Measurements from ENCODE around the gene PTPN14. TPM values are rescaled to one million over a fixed set of nuclear protein-coding genes. Genes with fewer than 3 reads are reported as not detected.

The PTPN14 gene
- polyA plus RNA-seq, 4 donors = 0.45 to 6.1 (median 3.2) TPM

GRCh38 chr1:214312530-214313051 lies 238.8 kb downstream of the PTPN14 start:
- DNase-seq (no peak), FAIRE-seq (no peak)
- no peaks in the 10 kb centered on the region for H3K27me3 ChIP-seq (ENCODE audit: control insufficient read depth in 3 of 3, insufficient read depth in 3 of 3, low read length in 3 of 3)
- no peak overlapping the region for H3K4me3 ChIP-seq (ENCODE audit: low read depth in 1 of 3, low read length in 3 of 3)
- no peak overlapping the region for H3K27ac ChIP-seq (ENCODE audit: low read depth in 1 of 3, low read length in 2 of 3)
- peaks cover 0 to 12% (median 0%) of the 10 kb centered on the region in 3 donors for H3K36me3 ChIP-seq (ENCODE audit: control insufficient read depth in 3 of 3, insufficient read depth in 2 of 3, low read depth in 1 of 3, low read length in 3 of 3)
- H3K9me3 ChIP-seq (ENCODE audit: control insufficient read depth in 2 of 2, insufficient read depth in 1 of 2, low read depth in 1 of 2, low read length in 1 of 2) = no peaks in the 10 kb centered on the region
- no peaks in the 10 kb centered on the region for H3K4me1 ChIP-seq (ENCODE audit: control insufficient read depth in 3 of 3, insufficient read depth in 2 of 3, low read depth in 1 of 3, low read length in 2 of 3)
- WGBS, 3 donors = 90 to 93% (median 91%) methylated on average over 10 of the region's 10 CpGs

GRCh38 chr1:214310777-214311690 lies 240.4 kb downstream of the PTPN14 start:
- Histone ChIP-seq H3K27me3 (ENCODE audit: control insufficient read depth in 3 of 3, insufficient read depth in 3 of 3, low read length in 3 of 3) (no peaks in the 10 kb centered on the region), H3K27ac (ENCODE audit: low read depth in 1 of 3, low read length in 2 of 3) (no peak overlapping the region), H3K36me3 (ENCODE audit: control insufficient read depth in 3 of 3, insufficient read depth in 2 of 3, low read depth in 1 of 3, low read length in 3 of 3) (peaks cover 0 to 7% (median 0%) of the 10 kb centered on the region in 3 donors), H3K9me3 (ENCODE audit: control insufficient read depth in 2 of 2, insufficient read depth in 1 of 2, low read depth in 1 of 2, low read length in 1 of 2) (no peaks in the 10 kb centered on the region), H3K4me1 (ENCODE audit: control insufficient read depth in 3 of 3, insufficient read depth in 2 of 3, low read depth in 1 of 3, low read length in 2 of 3) (no peaks in the 10 kb centered on the region), H3K4me3 (ENCODE audit: low read depth in 1 of 3, low read length in 3 of 3) (no peak overlapping the region)
- DNase-seq (no peak), FAIRE-seq (no peak)
- 74 to 80% (median 75%) methylated on average over 11 of the region's 11 CpGs for WGBS, 3 donors

GRCh38 chr1:214310010-214310409 lies 241.4 kb downstream of the PTPN14 start:
- WGBS, 3 donors = 61 to 67% (median 62%) methylated on average over 3 of the region's 3 CpGs
- Histone ChIP-seq H3K27ac (ENCODE audit: low read depth in 1 of 3, low read length in 2 of 3) (no peak overlapping the region), H3K36me3 (ENCODE audit: control insufficient read depth in 3 of 3, insufficient read depth in 2 of 3, low read depth in 1 of 3, low read length in 3 of 3) (peaks cover 0 to 10% (median 0%) of the 10 kb centered on the region in 3 donors), H3K4me3 (ENCODE audit: low read depth in 1 of 3, low read length in 3 of 3) (no peak overlapping the region), H3K4me1 (ENCODE audit: control insufficient read depth in 3 of 3, insufficient read depth in 2 of 3, low read depth in 1 of 3, low read length in 2 of 3) (no peaks in the 10 kb centered on the region), H3K9me3 (ENCODE audit: control insufficient read depth in 2 of 2, insufficient read depth in 1 of 2, low read depth in 1 of 2, low read length in 1 of 2) (no peaks in the 10 kb centered on the region), H3K27me3 (ENCODE audit: control insufficient read depth in 3 of 3, insufficient read depth in 3 of 3, low read length in 3 of 3) (no peaks in the 10 kb centered on the region)
- FAIRE-seq = no peak
- DNase-seq = no peak

GRCh38 chr1:214306269-214306668 lies 245.1 kb downstream of the PTPN14 start:
- WGBS, 3 donors = 91 to 98% (median 94%) methylated on average over 6 of the region's 6 CpGs

DNA sequence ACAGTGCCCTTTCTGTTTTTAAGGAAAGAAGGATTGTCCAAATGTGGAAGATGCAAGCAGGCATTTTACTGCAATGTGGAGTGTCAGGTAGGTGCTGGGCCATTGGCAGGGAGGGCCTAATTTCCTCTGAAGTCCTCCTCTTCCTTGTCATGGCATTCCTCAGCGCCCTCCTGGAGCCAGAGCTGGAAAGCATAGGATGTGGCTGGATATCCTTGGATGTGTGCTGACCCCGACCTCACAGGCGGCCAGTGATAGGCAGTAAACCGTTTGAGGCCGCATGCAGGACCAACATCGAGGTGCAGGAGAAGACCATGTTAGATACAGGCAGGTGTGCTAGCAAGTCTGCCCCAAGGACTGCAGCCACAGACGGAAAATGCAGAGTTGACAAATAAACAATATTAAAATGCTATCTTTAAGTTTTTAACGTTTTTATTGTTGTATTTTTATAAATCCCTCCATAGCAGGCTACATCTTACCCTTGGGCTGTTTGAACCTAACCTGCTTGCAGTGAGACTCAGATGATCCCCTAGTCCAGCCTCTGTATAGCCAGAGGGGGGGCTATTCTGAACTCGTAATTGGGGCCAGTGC lies 246.1 kb downstream of the PTPN14 start:
- Histone ChIP-seq H3K27ac (ENCODE audit: low read depth in 1 of 3, low read length in 2 of 3) (no peak overlapping the region), H3K36me3 (ENCODE audit: control insufficient read depth in 3 of 3, insufficient read depth in 2 of 3, low read depth in 1 of 3, low read length in 3 of 3) (peaks cover 0 to 5% (median 0%) of the 10 kb centered on the region in 3 donors), H3K4me3 (ENCODE audit: low read depth in 1 of 3, low read length in 3 of 3) (no peak overlapping the region), H3K27me3 (ENCODE audit: control insufficient read depth in 3 of 3, insufficient read depth in 3 of 3, low read length in 3 of 3) (no peaks in the 10 kb centered on the region), H3K9me3 (ENCODE audit: control insufficient read depth in 2 of 2, insufficient read depth in 1 of 2, low read depth in 1 of 2, low read length in 1 of 2) (no peaks in the 10 kb centered on the region), H3K4me1 (ENCODE audit: control insufficient read depth in 3 of 3, insufficient read depth in 2 of 3, low read depth in 1 of 3, low read length in 2 of 3) (no peaks in the 10 kb centered on the region)
- no peak for FAIRE-seq
- WGBS, 3 donors = 91 to 94% (median 92%) methylated on average over 9 of the region's 9 CpGs
- no peak for DNase-seq

More at GRCh38 chr1:214306269-214306668, 245.1 kb downstream of the PTPN14 start:
- FAIRE-seq (no peak), DNase-seq (no peak)
- Histone ChIP-seq H3K27ac (ENCODE audit: low read depth in 1 of 3, low read length in 2 of 3) (no peak overlapping the region), H3K36me3 (ENCODE audit: control insufficient read depth in 3 of 3, insufficient read depth in 2 of 3, low read depth in 1 of 3, low read length in 3 of 3) (peaks cover 0 to 5% (median 0%) of the 10 kb centered on the region in 3 donors), H3K27me3 (ENCODE audit: control insufficient read depth in 3 of 3, insufficient read depth in 3 of 3, low read length in 3 of 3) (no peaks in the 10 kb centered on the region), H3K9me3 (ENCODE audit: control insufficient read depth in 2 of 2, insufficient read depth in 1 of 2, low read depth in 1 of 2, low read length in 1 of 2) (no peaks in the 10 kb centered on the region), H3K4me1 (ENCODE audit: control insufficient read depth in 3 of 3, insufficient read depth in 2 of 3, low read depth in 1 of 3, low read length in 2 of 3) (no peaks in the 10 kb centered on the region), H3K4me3 (ENCODE audit: low read depth in 1 of 3, low read length in 3 of 3) (no peak overlapping the region)

DNA sequence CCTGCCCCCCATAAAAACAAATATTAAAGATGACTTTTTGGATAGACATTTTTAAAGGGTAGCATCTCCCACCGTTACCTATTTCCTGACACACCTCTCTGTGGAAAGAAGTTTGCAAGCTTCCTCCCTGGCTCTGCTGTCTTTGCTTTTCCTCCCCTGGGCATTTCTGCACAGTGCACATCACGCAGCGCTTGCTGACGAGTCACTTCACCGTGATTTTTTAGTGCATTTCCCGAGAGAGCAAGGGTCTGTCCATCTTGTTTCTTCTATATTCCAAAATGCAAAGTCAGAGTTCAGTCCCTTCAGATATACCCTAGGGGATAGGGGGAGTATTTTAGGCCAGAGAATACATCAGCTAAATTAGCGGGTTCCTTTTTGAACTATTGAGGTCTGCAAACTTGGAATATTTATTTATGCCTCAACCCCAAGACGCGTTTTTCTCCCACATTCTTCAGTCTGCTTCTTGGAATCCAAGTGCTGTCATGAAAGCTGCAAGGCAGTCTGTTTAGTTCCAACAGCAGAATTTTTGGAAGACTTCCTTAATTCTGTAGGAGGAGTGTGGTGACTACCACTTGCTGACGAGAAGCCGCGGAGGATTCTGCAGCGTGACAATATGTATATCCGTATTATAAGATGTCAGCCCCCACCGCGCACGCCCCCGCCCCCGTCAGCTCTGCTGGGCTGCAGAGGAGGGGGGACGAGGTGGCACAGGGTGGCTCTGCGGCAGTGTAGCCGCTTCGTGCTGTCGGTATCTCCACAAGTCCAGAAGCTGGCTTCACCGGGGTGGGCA lies 248.1 kb downstream of the PTPN14 start:
- Histone ChIP-seq H3K9me3 (ENCODE audit: control insufficient read depth in 2 of 2, insufficient read depth in 1 of 2, low read depth in 1 of 2, low read length in 1 of 2) (no peaks in the 10 kb centered on the region), H3K36me3 (ENCODE audit: control insufficient read depth in 3 of 3, insufficient read depth in 2 of 3, low read depth in 1 of 3, low read length in 3 of 3) (peaks cover 0 to 5% (median 0%) of the 10 kb centered on the region in 3 donors), H3K27me3 (ENCODE audit: control insufficient read depth in 3 of 3, insufficient read depth in 3 of 3, low read length in 3 of 3) (no peaks in the 10 kb centered on the region), H3K27ac (ENCODE audit: low read depth in 1 of 3, low read length in 2 of 3) (no peak overlapping the region), H3K4me3 (ENCODE audit: low read depth in 1 of 3, low read length in 3 of 3) (no peak overlapping the region), H3K4me1 (ENCODE audit: control insufficient read depth in 3 of 3, insufficient read depth in 2 of 3, low read depth in 1 of 3, low read length in 2 of 3) (no peaks in the 10 kb centered on the region)
- FAIRE-seq (no peak), DNase-seq (no peak)
- 71 to 92% (median 85%) methylated on average over 25 of the region's 25 CpGs for WGBS, 3 donors

GRCh38 chr1:214301526-214301925 lies 249.9 kb downstream of the PTPN14 start:
- Histone ChIP-seq H3K4me1 (ENCODE audit: control insufficient read depth in 3 of 3, insufficient read depth in 2 of 3, low read depth in 1 of 3, low read length in 2 of 3) (no peaks in the 10 kb centered on the region), H3K9me3 (ENCODE audit: control insufficient read depth in 2 of 2, insufficient read depth in 1 of 2, low read depth in 1 of 2, low read length in 1 of 2) (no peaks in the 10 kb centered on the region), H3K27me3 (ENCODE audit: control insufficient read depth in 3 of 3, insufficient read depth in 3 of 3, low read length in 3 of 3) (no peaks in the 10 kb centered on the region), H3K27ac (ENCODE audit: low read depth in 1 of 3, low read length in 2 of 3) (no peak overlapping the region), H3K36me3 (ENCODE audit: control insufficient read depth in 3 of 3, insufficient read depth in 2 of 3, low read depth in 1 of 3, low read length in 3 of 3) (peaks cover 0 to 5% (median 0%) of the 10 kb centered on the region in 3 donors), H3K4me3 (ENCODE audit: low read depth in 1 of 3, low read length in 3 of 3) (no peak overlapping the region)
- DNase-seq = no peak
- FAIRE-seq = no peak

DNA sequence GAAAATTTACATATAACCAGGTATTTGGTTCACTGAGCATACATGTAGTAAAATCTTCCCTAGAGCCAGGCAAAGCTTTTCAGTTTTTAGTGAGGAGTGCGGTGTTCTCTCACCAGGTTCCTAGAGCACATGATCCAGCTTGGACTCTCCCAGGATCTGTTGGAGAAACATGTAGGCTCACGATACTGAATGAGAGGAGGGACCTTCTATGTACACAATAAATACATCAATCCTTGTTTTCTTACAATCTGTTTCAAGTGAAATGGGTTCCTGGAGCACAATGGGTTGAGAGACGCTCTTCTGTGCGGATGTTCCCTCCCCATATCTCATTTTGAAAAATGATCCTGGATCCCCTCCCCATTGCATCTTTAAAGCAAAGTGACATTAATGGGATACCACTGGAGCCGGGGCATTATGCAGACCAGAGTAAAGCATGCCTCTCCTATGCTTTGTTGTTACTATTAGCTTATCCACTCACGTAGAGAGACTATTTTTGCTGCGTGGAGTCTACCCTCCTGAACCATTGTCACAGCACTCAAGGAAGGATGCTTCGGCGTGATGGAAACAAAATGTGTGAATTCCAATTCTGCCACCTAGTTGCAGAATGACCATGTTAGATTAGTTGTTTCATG lies 251.1 kb downstream of the PTPN14 start:
- no peak overlapping the region for H3K27ac ChIP-seq (ENCODE audit: low read depth in 1 of 3, low read length in 2 of 3)
- no peaks in the 10 kb centered on the region for H3K27me3 ChIP-seq (ENCODE audit: control insufficient read depth in 3 of 3, insufficient read depth in 3 of 3, low read length in 3 of 3)
- DNase-seq (no peak), FAIRE-seq (no peak)
- WGBS, 3 donors = 94 to 97% (median 97%) methylated on average over 9 of the region's 9 CpGs
- H3K4me3 ChIP-seq (ENCODE audit: low read depth in 1 of 3, low read length in 3 of 3) = no peak overlapping the region
- no peaks in the 10 kb centered on the region for H3K4me1 ChIP-seq (ENCODE audit: control insufficient read depth in 3 of 3, insufficient read depth in 2 of 3, low read depth in 1 of 3, low read length in 2 of 3)
- H3K9me3 ChIP-seq (ENCODE audit: control insufficient read depth in 2 of 2, insufficient read depth in 1 of 2, low read depth in 1 of 2, low read length in 1 of 2) = no peaks in the 10 kb centered on the region
- peaks cover 0 to 4% (median 0%) of the 10 kb centered on the region in 3 donors for H3K36me3 ChIP-seq (ENCODE audit: control insufficient read depth in 3 of 3, insufficient read depth in 2 of 3, low read depth in 1 of 3, low read length in 3 of 3)

Measured in small intestine (tissue), 7 donors.